Measurements from ENCODE around the gene GIPC3.

DNA sequence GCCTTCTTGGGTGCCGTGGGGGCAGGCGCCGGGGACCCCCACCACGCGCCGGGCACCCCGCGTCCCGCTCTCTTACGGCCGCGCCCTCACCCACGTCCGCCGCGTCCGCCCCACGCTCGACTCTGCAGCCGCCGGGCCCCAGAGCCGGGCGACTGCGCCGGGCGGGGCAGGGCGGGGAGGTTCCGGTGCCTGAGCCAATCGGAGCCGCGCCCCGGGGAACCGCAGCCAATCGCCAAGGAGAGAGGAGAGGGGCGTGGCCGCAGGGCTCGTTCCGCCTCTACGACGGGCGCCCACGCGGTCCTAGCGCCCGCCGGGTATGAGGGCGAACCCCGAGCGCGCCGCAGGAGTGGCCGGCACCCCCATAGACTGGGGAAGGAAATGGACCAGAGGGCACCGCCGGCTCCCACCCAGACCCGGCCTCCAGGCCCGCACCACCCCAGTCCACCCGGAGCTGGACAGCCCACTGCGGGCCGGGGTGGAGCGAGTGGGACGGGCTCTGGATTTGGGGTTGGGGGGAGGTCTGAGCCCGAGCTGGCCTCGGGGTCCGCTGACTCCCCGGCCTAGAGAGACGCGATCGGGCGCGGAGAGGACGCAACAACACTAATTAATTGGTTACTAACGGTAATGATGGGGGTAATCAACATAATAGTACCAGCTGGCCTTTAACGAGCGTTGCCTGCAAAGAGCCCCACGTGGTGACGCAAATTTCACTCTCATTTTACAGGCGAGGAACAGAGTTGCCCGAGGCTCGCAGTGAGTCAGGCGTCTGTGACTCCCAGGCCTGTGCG, 27.6 kb upstream of the GIPC3 start, which contains the start of gene MFSD12:
- TF ChIP-seq SPI1 (IDR thresholded peaks at IDR 0.05; ENCODE audit: low read depth, low read length) (no peak), POLR2A (IDR thresholded peaks at IDR 0.05; ENCODE audit: low read depth, low read length) (peak; percentile 48; the same call in 1 of the 2 replicates), POLR2AphosphoS5 (IDR thresholded peaks at IDR 0.05; ENCODE audit: low read depth, low read length) (peak; percentile 50; the same call in 1 of the 2 replicates), TAF1 (IDR thresholded peaks at IDR 0.05; ENCODE audit: low read depth, low read length) (no peak; the same call in 1 of the 2 replicates), PAX5 (IDR thresholded peaks at IDR 0.05; ENCODE audit: insufficient read depth, low read length, severe bottlenecking) (no peak), POU2F2 (IDR thresholded peaks at IDR 0.05; ENCODE audit: low read depth, low read length) (no peak)
